Calu3 (cell line): ENCODE results near the gene DNAH1. TPM values are rescaled to one million over a fixed set of nuclear protein-coding genes. Genes with fewer than 3 reads are reported as not detected.
A peak's percentile ranks its signal among the peaks of the same experiment; 100 is the strongest.

Experiments used
- BruUV-seq: library from RNA; stranded (reverse); fragments of 400-500 nt; replicated peaks from 2 replicates; lab custom pipeline; 2021; lab: Mats Ljungman, UMichigan
- CTCF ChIA-PET: fragments of 300-600 bp; sonication (Branson Sonifier 250); formaldehyde crosslinking; loops from one replicate; lab custom pipeline; 2022; ENCODE audit warnings: antibody characterized with exemption; lab: Charles Lee
- DNase-seq: peaks from one replicate; pipeline ENCODE4 v3.0.0; 2022
- H3K27ac Mint-ChIP-seq: one replicate; pipeline ENCODE4 v1.8.0; 2022; ENCODE audit warnings: mixed read lengths; ENCODE audit not compliant: unreplicated experiment
- H3K27me3 Mint-ChIP-seq: one replicate; pipeline ENCODE4 v1.8.0; 2022; ENCODE audit warnings: mixed read lengths; ENCODE audit not compliant: unreplicated experiment
- H3K36me3 Mint-ChIP-seq: one replicate; pipeline ENCODE4 v1.8.0; 2022; ENCODE audit warnings: mild to moderate bottlenecking, moderate library complexity, mixed read lengths; ENCODE audit not compliant: insufficient read depth, unreplicated experiment
- H3K4me1 Mint-ChIP-seq: one replicate; pipeline ENCODE4 v1.8.0; 2022; ENCODE audit warnings: mild to moderate bottlenecking, low read depth, mixed read lengths; ENCODE audit not compliant: unreplicated experiment
- H3K4me3 Mint-ChIP-seq: one replicate; pipeline ENCODE4 v1.8.0; 2022; ENCODE audit warnings: mild to moderate bottlenecking, low read depth, moderate library complexity, mixed read lengths; ENCODE audit not compliant: unreplicated experiment
- H3K9me3 Mint-ChIP-seq: one replicate; pipeline ENCODE4 v1.8.0; 2022; ENCODE audit warnings: low read depth, mixed read lengths; ENCODE audit not compliant: unreplicated experiment
- CTCF ChIP-seq: fragments of 200-600 bp; IDR thresholded peaks from one replicate; pipeline ENCODE4 v1.8.0; 2022; ENCODE audit warnings: antibody characterized with exemption; ENCODE audit not compliant: unreplicated experiment
- intact Hi-C: fragments of 100-400 bp; cut with micrococcal nuclease; formaldehyde crosslinking; loops from one replicate; pipeline ENCODE4 v1.10.0; 2022; ENCODE audit not compliant: unreplicated experiment
- total RNA-seq: library from RNA; stranded (reverse); gene quantifications from 2 replicates; pipeline ENCODE4 v1.2.3, GENCODE V29; 2022

The DNAH1 gene
- total RNA-seq, 1 experiment from 2014 or later = 13.1 TPM

DNA sequence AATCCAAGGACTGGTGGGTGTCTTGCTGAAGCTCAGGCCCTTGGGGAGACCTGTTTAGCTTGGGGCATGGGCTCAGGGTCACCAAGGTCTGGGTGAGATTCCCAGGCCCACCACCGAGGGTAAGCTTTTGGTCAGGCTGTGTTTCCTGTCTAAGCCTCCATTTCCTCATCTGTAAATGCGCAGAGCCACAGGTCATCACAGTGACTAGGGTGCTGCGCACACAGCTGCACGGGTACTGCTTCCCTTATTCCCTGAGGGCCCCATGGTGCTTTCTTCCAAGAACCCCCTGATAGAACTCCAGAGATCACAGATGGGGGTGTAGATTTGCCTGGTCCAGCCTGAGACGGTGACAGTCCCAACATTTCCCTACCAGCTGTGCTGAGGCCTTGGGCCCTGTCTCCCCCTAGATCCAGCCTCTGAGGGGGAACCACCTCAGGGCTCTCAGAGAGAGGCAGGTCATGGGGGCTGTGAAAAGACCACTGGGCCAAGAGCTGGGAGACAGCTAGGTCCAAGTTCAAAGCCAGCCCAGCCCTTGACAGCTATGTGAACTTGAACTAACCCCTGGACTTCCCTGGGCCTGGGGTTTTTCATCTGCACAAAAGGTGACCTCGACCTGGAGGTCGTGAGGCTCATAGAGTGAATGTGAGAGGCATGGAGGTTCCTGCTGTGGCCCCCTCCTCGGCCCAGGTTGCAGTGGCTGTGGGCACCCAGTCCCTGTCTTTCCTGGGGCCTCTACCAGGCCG is 68.1 kb downstream of the DNAH1 start:
- no peaks in the 10 kb centered on the region for H3K27me3 Mint-ChIP-seq
- CTCF ChIA-PET = interaction anchor here (1.0 to 1.7 kb wide), 2 partner anchors 20 to 28 kb away, joined by 4 to 6 read pairs; no protein-coding TSS in a partner anchor
- TF ChIP-seq CTCF = no peak
- no peak for DNase-seq
- H3K9me3 Mint-ChIP-seq = no peaks in the 10 kb centered on the region
- BruUV-seq = no TSS peak
- no peak overlapping the region for H3K4me3 Mint-ChIP-seq
- H3K4me1 Mint-ChIP-seq = no peaks in the 10 kb centered on the region
- H3K27ac Mint-ChIP-seq = no peak overlapping the region
- H3K36me3 Mint-ChIP-seq = no peaks in the 10 kb centered on the region
- intact Hi-C loops = no loop called here

DNA sequence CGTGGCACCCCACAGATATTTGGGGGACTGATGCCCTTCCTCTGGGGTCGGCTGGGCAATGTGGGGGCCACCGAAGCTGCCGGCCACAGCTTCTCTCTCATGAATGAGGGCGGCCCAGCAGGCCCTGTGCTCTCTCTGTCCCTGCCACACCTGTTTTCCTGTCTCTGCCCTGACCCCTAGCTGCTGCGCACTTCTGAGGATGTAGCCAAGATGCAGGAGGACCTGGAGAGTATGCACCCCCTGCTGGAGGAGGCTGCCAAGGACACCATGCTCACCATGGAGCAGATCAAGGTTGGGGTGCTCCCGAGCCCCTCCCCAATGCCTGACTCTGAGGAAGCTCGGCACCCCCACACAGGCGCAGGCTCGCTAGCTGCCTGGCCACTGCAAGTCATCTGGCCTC is 69.0 kb downstream of the DNAH1 start:
- Mint-ChIP-seq H3K36me3 (no peaks in the 10 kb centered on the region), H3K4me3 (no peak overlapping the region), H3K9me3 (no peaks in the 10 kb centered on the region), H3K27ac (no peak overlapping the region), H3K27me3 (no peaks in the 10 kb centered on the region), H3K4me1 (no peaks in the 10 kb centered on the region)
- peak; percentile 27 for TF ChIP-seq CTCF
- CTCF ChIA-PET = interaction anchor here (1.0 to 1.7 kb wide), 2 partner anchors 21 to 27 kb away, joined by 4 to 6 read pairs; no protein-coding TSS in a partner anchor
- BruUV-seq = no TSS peak
- intact Hi-C loops = no loop called here
- peak; percentile 41 for DNase-seq

GRCh38 chr3:52387481-52387880 is 71.4 kb downstream of the DNAH1 start:
- H3K27me3 Mint-ChIP-seq = no peaks in the 10 kb centered on the region
- no peaks in the 10 kb centered on the region for H3K36me3 Mint-ChIP-seq
- H3K27ac Mint-ChIP-seq = no peak overlapping the region
- no peak for DNase-seq
- no TSS peak for BruUV-seq
- CTCF ChIA-PET = no interaction called here
- no peak overlapping the region for H3K4me3 Mint-ChIP-seq
- TF ChIP-seq CTCF = no peak
- intact Hi-C loops = no loop called here
- H3K4me1 Mint-ChIP-seq = no peaks in the 10 kb centered on the region
- H3K9me3 Mint-ChIP-seq = no peaks in the 10 kb centered on the region

- Mint-ChIP-seq H3K36me3 (peaks cover 4% of the 10 kb centered on the region), H3K27me3 (no peaks in the 10 kb centered on the region), H3K4me1 (no peaks in the 10 kb centered on the region), H3K4me3 (no peak overlapping the region), H3K27ac (no peak overlapping the region), H3K9me3 (no peaks in the 10 kb centered on the region)
- DNase-seq = no peak
- CTCF ChIA-PET = interaction anchor here (0.7 kb wide), 1 partner anchor 144 kb away, joined by 4 read pairs; no protein-coding TSS in a partner anchor
- no peak for TF ChIP-seq CTCF
- intact Hi-C loops = no loop called here
- BruUV-seq = no TSS peak
Observed at GRCh38 chr3:52388348-52388821, 72.3 kb downstream of the DNAH1 start.
